ENCODE data around the gene C14orf119. TPM values are rescaled to one million over a fixed set of nuclear protein-coding genes. Genes with fewer than 3 reads are reported as not detected.
A peak's percentile ranks its signal among the peaks of the same experiment; 100 is the strongest.

C14orf119 gene
- total and polyA plus RNA-seq, 9 of the 15 experiments (the other 6 are each of a cell fraction or from before 2014, with no cell fraction given): 36.7 to 251 (median 51.8) TPM

GRCh38 chr14:23145794-23146350 is 50.6 kb downstream of the C14orf119 start (continued):
- TF ChIP-seq ZBTB40 (IDR thresholded peaks at IDR 0.05): 0 out of 2 replicates have a peak, but pooled peaks have one; percentile 16
- TF ChIP-seq ZBTB40 (CRISPR knock-in tag; IDR thresholded peaks at IDR 0.05): no peak
- TF ChIP-seq ZNF551 (CRISPR knock-in tag; IDR thresholded peaks at IDR 0.05): no peak
- no peak for TF ChIP-seq SREBF1 (IDR thresholded peaks at IDR 0.05; ENCODE audit: borderline replicate concordance, low read depth, low read length)
- TF ChIP-seq PRMT5 (CRISPR knock-in tag; IDR thresholded peaks at IDR 0.05): no peak
- peak; percentile 66 for TF ChIP-seq ATF3 (IDR thresholded peaks at IDR 0.05)
- no peak for TF ChIP-seq ATF3 (CRISPR knock-in tag; conservative IDR thresholded peaks at IDR 0.05)
- TF ChIP-seq ARID3B (CRISPR knock-in tag; IDR thresholded peaks at IDR 0.05; ENCODE audit: borderline replicate concordance): no peak
- no peak for TF ChIP-seq ZNF277 (CRISPR knock-in tag; IDR thresholded peaks at IDR 0.05; ENCODE audit: borderline replicate concordance)
- TF ChIP-seq GTF2E2 (tag; IDR thresholded peaks at IDR 0.05): no peak

Measured in K562 (cell line).